ENCODE results near the gene GPATCH8.

GPATCH8 gene

GRCh38 chr17:44417553-44417952 is 85.7 kb downstream of the GPATCH8 start:
- Histone ChIP-seq H3K9ac (ENCODE audit: insufficient read length, low read depth) (no peak overlapping the region), H3K4me1 (ENCODE audit: insufficient read depth, insufficient read length) (no peaks in the 10 kb centered on the region), H3K27me3 (ENCODE audit: insufficient read depth, insufficient read length) (no peaks in the 10 kb centered on the region), H3K4me3 (ENCODE audit: insufficient read length, low read depth) (no peak overlapping the region), H3K9me3 (ENCODE audit: insufficient read depth, low read length) (no peaks in the 10 kb centered on the region), H3K36me3 (ENCODE audit: insufficient read depth, insufficient read length, low read length) (peaks cover 37% of the 10 kb centered on the region)
- no peak for DNase-seq (ENCODE audit: low read depth, low spot score)
- TF ChIP-seq ZNF274 (IDR thresholded peaks at IDR 0.05; ENCODE audit: low read depth, low read length) (no peak), YY1 (IDR thresholded peaks at IDR 0.05; ENCODE audit: insufficient read depth, insufficient read length) (no peak), SUZ12 (IDR thresholded peaks at IDR 0.05; ENCODE audit: extremely low read depth, insufficient read depth, insufficient read length) (no peak)

DNA sequence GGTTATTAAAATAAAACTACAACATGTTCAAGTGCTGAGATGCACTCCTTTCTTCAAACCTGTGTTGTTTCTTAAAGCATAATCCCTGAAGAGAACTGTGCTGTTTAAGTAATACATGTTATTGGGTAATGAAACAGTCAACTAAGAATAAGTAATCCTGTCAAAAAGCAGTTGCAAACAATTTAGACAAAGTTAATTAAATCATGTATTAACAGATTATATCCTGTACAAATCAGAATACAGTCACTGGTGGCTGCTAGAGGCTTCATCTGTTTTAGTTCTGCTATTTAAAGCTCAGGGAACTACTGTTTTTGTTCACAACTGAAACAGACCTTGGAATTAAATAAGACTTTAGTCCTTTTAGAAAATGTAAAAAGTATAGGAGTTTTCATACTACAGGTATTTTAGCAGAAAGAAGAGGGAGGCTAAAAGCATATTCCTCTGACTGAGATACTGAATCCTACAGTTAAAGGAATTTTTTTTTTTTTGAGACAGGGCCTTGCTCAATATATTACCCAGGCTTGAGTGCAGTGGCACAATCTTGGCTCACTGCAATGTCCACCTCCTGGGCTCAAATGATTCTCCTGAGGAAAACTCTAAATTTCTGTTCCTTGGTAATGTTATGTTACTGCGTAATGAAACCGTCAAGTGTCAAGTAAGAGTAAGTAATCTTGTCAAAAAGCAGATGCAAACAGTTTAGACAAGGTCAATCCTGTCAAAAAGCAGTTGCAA is 86.5 kb downstream of the GPATCH8 start:
- no peak overlapping the region for H3K9ac ChIP-seq (ENCODE audit: insufficient read length, low read depth)
- DNase-seq (ENCODE audit: low read depth, low spot score), result no peak
- no peaks in the 10 kb centered on the region for H3K4me1 ChIP-seq (ENCODE audit: insufficient read depth, insufficient read length)
- no peaks in the 10 kb centered on the region for H3K27me3 ChIP-seq (ENCODE audit: insufficient read depth, insufficient read length)
- TF ChIP-seq YY1 (IDR thresholded peaks at IDR 0.05; ENCODE audit: insufficient read depth, insufficient read length) (no peak), SUZ12 (IDR thresholded peaks at IDR 0.05; ENCODE audit: extremely low read depth, insufficient read depth, insufficient read length) (no peak), ZNF274 (IDR thresholded peaks at IDR 0.05; ENCODE audit: low read depth, low read length) (no peak)
- H3K9me3 ChIP-seq (ENCODE audit: insufficient read depth, low read length), result no peaks in the 10 kb centered on the region
- no peak overlapping the region for H3K4me3 ChIP-seq (ENCODE audit: insufficient read length, low read depth)
- peaks cover 34% of the 10 kb centered on the region for H3K36me3 ChIP-seq (ENCODE audit: insufficient read depth, insufficient read length, low read length)

GRCh38 chr17:44414394-44415155 is 88.6 kb downstream of the GPATCH8 start:
- TF ChIP-seq ZNF274 (IDR thresholded peaks at IDR 0.05; ENCODE audit: low read depth, low read length) (no peak), YY1 (IDR thresholded peaks at IDR 0.05; ENCODE audit: insufficient read depth, insufficient read length) (no peak), SUZ12 (IDR thresholded peaks at IDR 0.05; ENCODE audit: extremely low read depth, insufficient read depth, insufficient read length) (no peak)
- Histone ChIP-seq H3K9ac (ENCODE audit: insufficient read length, low read depth) (no peak overlapping the region), H3K36me3 (ENCODE audit: insufficient read depth, insufficient read length, low read length) (peaks cover 33% of the 10 kb centered on the region), H3K9me3 (ENCODE audit: insufficient read depth, low read length) (no peaks in the 10 kb centered on the region), H3K27me3 (ENCODE audit: insufficient read depth, insufficient read length) (no peaks in the 10 kb centered on the region), H3K4me1 (ENCODE audit: insufficient read depth, insufficient read length) (no peaks in the 10 kb centered on the region), H3K4me3 (ENCODE audit: insufficient read length, low read depth) (no peak overlapping the region)
- no peak for DNase-seq (ENCODE audit: low read depth, low spot score)

GRCh38 chr17:44409309-44410028 is 93.7 kb downstream of the GPATCH8 start:
- Histone ChIP-seq H3K27me3 (ENCODE audit: insufficient read depth, insufficient read length) (no peaks in the 10 kb centered on the region), H3K9ac (ENCODE audit: insufficient read length, low read depth) (no peak overlapping the region), H3K4me1 (ENCODE audit: insufficient read depth, insufficient read length) (no peaks in the 10 kb centered on the region), H3K36me3 (ENCODE audit: insufficient read depth, insufficient read length, low read length) (peaks cover 14% of the 10 kb centered on the region), H3K9me3 (ENCODE audit: insufficient read depth, low read length) (no peaks in the 10 kb centered on the region), H3K4me3 (ENCODE audit: insufficient read length, low read depth) (no peak overlapping the region)
- TF ChIP-seq YY1 (IDR thresholded peaks at IDR 0.05; ENCODE audit: insufficient read depth, insufficient read length) (no peak), ZNF274 (IDR thresholded peaks at IDR 0.05; ENCODE audit: low read depth, low read length) (no peak), SUZ12 (IDR thresholded peaks at IDR 0.05; ENCODE audit: extremely low read depth, insufficient read depth, insufficient read length) (no peak)
- no peak for DNase-seq (ENCODE audit: low read depth, low spot score)

GRCh38 chr17:44408786-44409185 is 94.4 kb downstream of the GPATCH8 start:
- DNase-seq (ENCODE audit: low read depth, low spot score), result no peak
- TF ChIP-seq ZNF274 (IDR thresholded peaks at IDR 0.05; ENCODE audit: low read depth, low read length) (no peak), SUZ12 (IDR thresholded peaks at IDR 0.05; ENCODE audit: extremely low read depth, insufficient read depth, insufficient read length) (no peak), YY1 (IDR thresholded peaks at IDR 0.05; ENCODE audit: insufficient read depth, insufficient read length) (no peak)

GRCh38 chr17:44402564-44403172 is 100.5 kb downstream of the GPATCH8 start:
- Histone ChIP-seq H3K36me3 (ENCODE audit: insufficient read depth, insufficient read length, low read length) (peaks cover 66% of the 10 kb centered on the region), H3K4me3 (ENCODE audit: insufficient read length, low read depth) (no peak overlapping the region), H3K27me3 (ENCODE audit: insufficient read depth, insufficient read length) (no peaks in the 10 kb centered on the region), H3K9me3 (ENCODE audit: insufficient read depth, low read length) (no peaks in the 10 kb centered on the region), H3K4me1 (ENCODE audit: insufficient read depth, insufficient read length) (no peaks in the 10 kb centered on the region), H3K9ac (ENCODE audit: insufficient read length, low read depth) (no peak overlapping the region)
- DNase-seq (ENCODE audit: low read depth, low spot score), result no peak
- TF ChIP-seq SUZ12 (IDR thresholded peaks at IDR 0.05; ENCODE audit: extremely low read depth, insufficient read depth, insufficient read length) (no peak), ZNF274 (IDR thresholded peaks at IDR 0.05; ENCODE audit: low read depth, low read length) (no peak), YY1 (IDR thresholded peaks at IDR 0.05; ENCODE audit: insufficient read depth, insufficient read length) (no peak)

More at GRCh38 chr17:44408786-44409185, 94.4 kb downstream of the GPATCH8 start:
- Histone ChIP-seq H3K36me3 (ENCODE audit: insufficient read depth, insufficient read length, low read length) (peaks cover 17% of the 10 kb centered on the region), H3K9me3 (ENCODE audit: insufficient read depth, low read length) (no peaks in the 10 kb centered on the region), H3K27me3 (ENCODE audit: insufficient read depth, insufficient read length) (no peaks in the 10 kb centered on the region), H3K9ac (ENCODE audit: insufficient read length, low read depth) (no peak overlapping the region), H3K4me3 (ENCODE audit: insufficient read length, low read depth) (no peak overlapping the region), H3K4me1 (ENCODE audit: insufficient read depth, insufficient read length) (no peaks in the 10 kb centered on the region)

Measured in NT2/D1 (cell line).